NOMO-1 (cell line): ENCODE results near the gene CCDC50.
A peak's percentile ranks its signal among the peaks of the same experiment; 100 is the strongest.

Experiments
- DNase-seq, 2 experiments: peaks; one replicate each; lab custom pipeline; 2025; ENCODE audit not compliant: unreplicated experiment in 2 of 2; lab: John Stamatoyannopoulos, UW

CCDC50 gene

GRCh38 chr3:191376516-191377141, 47.4 kb downstream of the CCDC50 start:
- no peak for DNase-seq

- DNase-seq = no peak
Measured at GRCh38 chr3:191378142-191378812, 49.1 kb downstream of the CCDC50 start.

GRCh38 chr3:191379446-191379845, 50.3 kb downstream of the CCDC50 start:
- DNase-seq = no peak

GRCh38 chr3:191380001-191380400, 50.8 kb downstream of the CCDC50 start:
- DNase-seq = no peak

GRCh38 chr3:191381303-191381702, 52.1 kb downstream of the CCDC50 start:
- no peak for DNase-seq

- DNase-seq = peak in 1 of 2 experiments; percentile 14
Measured at GRCh38 chr3:191382661-191383060, 53.5 kb downstream of the CCDC50 start.

- DNase-seq = no peak
Measured at GRCh38 chr3:191383124-191383523, 53.9 kb downstream of the CCDC50 start.

- no peak for DNase-seq
Measured at GRCh38 chr3:191385101-191385500, 55.9 kb downstream of the CCDC50 start.

GRCh38 chr3:191387441-191388077, 58.4 kb downstream of the CCDC50 start:
- no peak for DNase-seq

- DNase-seq = no peak
Measured at GRCh38 chr3:191388823-191389222, 59.6 kb downstream of the CCDC50 start.

- DNase-seq = no peak
Measured at GRCh38 chr3:191390580-191390979, 61.4 kb downstream of the CCDC50 start.

- DNase-seq = no peak
Measured at GRCh38 chr3:191391861-191392808, 62.9 kb downstream of the CCDC50 start.

- DNase-seq = no peak
Measured at GRCh38 chr3:191393146-191393545, 64.0 kb downstream of the CCDC50 start.

GRCh38 chr3:191397771-191398170, 68.6 kb downstream of the CCDC50 start:
- DNase-seq = no peak

GRCh38 chr3:191398607-191399006, 69.4 kb downstream of the CCDC50 start:
- no peak for DNase-seq

- DNase-seq = no peak
Measured at GRCh38 chr3:191399918-191400317, 70.7 kb downstream of the CCDC50 start.

- no peak for DNase-seq
Measured at GRCh38 chr3:191401775-191402357, 72.7 kb downstream of the CCDC50 start.

- DNase-seq = no peak
Measured at GRCh38 chr3:191409791-191410359, 80.7 kb downstream of the CCDC50 start.

- no peak for DNase-seq
Measured at GRCh38 chr3:191412759-191413158, 83.6 kb downstream of the CCDC50 start.

GRCh38 chr3:191414286-191414685, 85.1 kb downstream of the CCDC50 start:
- DNase-seq = no peak
